ENCODE measurements around the gene TUBE1. TPM values are rescaled to one million over a fixed set of nuclear protein-coding genes. Genes with fewer than 3 reads are reported as not detected.
A peak's percentile ranks its signal among the peaks of the same experiment; 100 is the strongest.
"Not testable (repeated sequence)": the region's sequence is repeated elsewhere in the genome, so short reads cannot be mapped to it uniquely, and the experiment has no call there.

The TUBE1 gene
- total RNA-seq, 6 donors from 2014 or later = 12.5 to 48.6 (median 21.0) TPM

DNA sequence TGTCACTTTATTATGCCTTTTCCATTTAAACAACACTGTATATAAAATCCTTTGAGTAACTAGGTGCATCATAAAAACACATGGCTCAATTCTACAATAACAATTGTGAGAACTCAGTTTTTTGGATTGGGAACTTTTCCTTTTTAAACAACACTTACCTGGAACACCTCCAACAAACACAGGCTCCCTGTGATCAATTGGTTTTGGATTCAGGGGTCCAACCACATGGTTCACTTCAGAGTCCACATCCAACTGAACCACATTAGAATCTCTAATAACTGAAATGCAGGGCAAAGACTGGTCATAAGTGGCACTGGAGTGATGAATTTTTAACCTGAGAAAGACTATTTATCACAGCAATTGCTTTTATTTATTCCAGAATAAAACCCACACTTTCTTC is 26.6 kb upstream of the TUBE1 start:
- TF ChIP-seq POLR2AphosphoS5 (IDR thresholded peaks at IDR 0.05) = no peak
- TF ChIP-seq EP300 (IDR thresholded peaks at IDR 0.05) = no peak
- Histone ChIP-seq H3K27me3 (no peaks in the 10 kb centered on the region), H3K27ac (peak overlapping the region in 1 of 4 donors; percentile 39), H3K4me1 (no peaks in the 10 kb centered on the region), H3K36me3 (peaks cover 0 to 73% (median 5%) of the 10 kb centered on the region in 4 donors), H3K9me3 (no peaks in the 10 kb centered on the region), H3K4me3 (no peak overlapping the region)
- no peak for ATAC-seq (ENCODE audit: low FRiP score in 2 of 2)
- no peak for DNase-seq

DNA sequence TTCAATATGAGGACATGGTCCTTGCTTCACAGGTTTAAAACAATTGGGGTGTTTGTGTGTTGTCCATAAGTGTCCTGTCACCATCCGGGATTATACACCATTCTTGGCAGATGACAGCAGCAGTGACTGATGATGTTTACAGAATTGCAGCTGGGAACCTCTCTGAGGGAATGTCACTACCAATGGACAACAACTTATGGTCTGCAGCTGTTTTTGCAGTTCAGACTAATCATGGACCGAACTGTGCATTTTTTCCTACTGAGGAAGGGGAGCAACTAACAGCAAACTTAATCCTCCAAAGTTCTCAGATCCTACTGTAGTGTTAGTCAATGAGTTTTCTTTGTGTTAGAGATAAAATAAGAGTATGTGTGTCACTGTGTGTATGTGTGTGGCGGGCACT is 26.1 kb upstream of the TUBE1 start:
- H3K36me3 ChIP-seq = peaks cover 0 to 73% (median 5%) of the 10 kb centered on the region in 4 donors
- no peak for DNase-seq
- WGBS, 2 donors = 55 to 66% methylated on average over 3 of the region's 3 CpGs

DNA sequence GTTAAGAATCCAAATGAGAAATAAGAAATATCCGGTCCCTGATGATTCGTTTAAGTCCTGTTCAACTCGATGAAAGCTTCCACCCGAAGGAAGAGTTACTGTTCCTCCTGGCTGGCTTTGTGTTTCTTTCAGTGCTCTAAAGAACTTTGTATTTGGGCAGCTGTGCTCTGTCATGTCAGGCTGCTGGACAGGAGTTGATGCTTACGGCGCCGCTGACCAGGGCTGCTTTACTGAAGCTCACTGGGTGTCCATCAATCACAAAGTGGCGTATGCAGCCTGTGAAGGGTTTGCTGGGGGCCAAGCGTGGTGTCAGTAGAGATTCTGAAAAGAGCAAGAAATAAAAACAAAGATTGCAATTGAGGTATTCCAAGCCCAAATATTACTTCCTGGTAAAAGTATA is 22.0 kb upstream of the TUBE1 start:
- H3K4me3 ChIP-seq = no peak overlapping the region
- H3K36me3 ChIP-seq = peaks cover 0 to 49% (median 8%) of the 10 kb centered on the region in 4 donors
- no peaks in the 10 kb centered on the region for H3K4me1 ChIP-seq
- no peaks in the 10 kb centered on the region for H3K27me3 ChIP-seq
- DNase-seq = no peak
- no peak for TF ChIP-seq POLR2A (IDR thresholded peaks at IDR 0.05)
- no peak for TF ChIP-seq POLR2AphosphoS5 (IDR thresholded peaks at IDR 0.05)
- no peak for TF ChIP-seq EP300 (IDR thresholded peaks at IDR 0.05)
- TF ChIP-seq, protein P1, sequence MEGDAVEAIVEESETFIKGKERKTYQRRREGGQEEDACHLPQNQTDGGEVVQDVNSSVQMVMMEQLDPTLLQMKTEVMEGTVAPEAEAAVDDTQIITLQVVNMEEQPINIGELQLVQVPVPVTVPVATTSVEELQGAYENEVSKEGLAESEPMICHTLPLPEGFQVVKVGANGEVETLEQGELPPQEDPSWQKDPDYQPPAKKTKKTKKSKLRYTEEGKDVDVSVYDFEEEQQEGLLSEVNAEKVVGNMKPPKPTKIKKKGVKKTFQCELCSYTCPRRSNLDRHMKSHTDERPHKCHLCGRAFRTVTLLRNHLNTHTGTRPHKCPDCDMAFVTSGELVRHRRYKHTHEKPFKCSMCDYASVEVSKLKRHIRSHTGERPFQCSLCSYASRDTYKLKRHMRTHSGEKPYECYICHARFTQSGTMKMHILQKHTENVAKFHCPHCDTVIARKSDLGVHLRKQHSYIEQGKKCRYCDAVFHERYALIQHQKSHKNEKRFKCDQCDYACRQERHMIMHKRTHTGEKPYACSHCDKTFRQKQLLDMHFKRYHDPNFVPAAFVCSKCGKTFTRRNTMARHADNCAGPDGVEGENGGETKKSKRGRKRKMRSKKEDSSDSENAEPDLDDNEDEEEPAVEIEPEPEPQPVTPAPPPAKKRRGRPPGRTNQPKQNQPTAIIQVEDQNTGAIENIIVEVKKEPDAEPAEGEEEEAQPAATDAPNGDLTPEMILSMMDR (IDR thresholded peaks at IDR 0.05) = no peak
- WGBS, 2 donors = 65 to 66% methylated on average over 9 of the region's 9 CpGs
- no peak for ATAC-seq (ENCODE audit: low FRiP score in 2 of 2)
- no peak overlapping the region for H3K27ac ChIP-seq
- no peaks in the 10 kb centered on the region for H3K9me3 ChIP-seq

More for the DNA sequence above, 26.1 kb upstream of the TUBE1 start:
- no peak for ATAC-seq (ENCODE audit: low FRiP score in 2 of 2)
- H3K27me3 ChIP-seq = no peaks in the 10 kb centered on the region
- TF ChIP-seq POLR2AphosphoS5 (IDR thresholded peaks at IDR 0.05) (no peak), EP300 (IDR thresholded peaks at IDR 0.05) (no peak), POLR2A (IDR thresholded peaks at IDR 0.05) (no peak)
- TF ChIP-seq, protein P1 (IDR thresholded peaks at IDR 0.05) = no peak
- no peaks in the 10 kb centered on the region for H3K4me1 ChIP-seq
- no peaks in the 10 kb centered on the region for H3K9me3 ChIP-seq
- no peak overlapping the region for H3K27ac ChIP-seq
- no peak overlapping the region for H3K4me3 ChIP-seq

DNA sequence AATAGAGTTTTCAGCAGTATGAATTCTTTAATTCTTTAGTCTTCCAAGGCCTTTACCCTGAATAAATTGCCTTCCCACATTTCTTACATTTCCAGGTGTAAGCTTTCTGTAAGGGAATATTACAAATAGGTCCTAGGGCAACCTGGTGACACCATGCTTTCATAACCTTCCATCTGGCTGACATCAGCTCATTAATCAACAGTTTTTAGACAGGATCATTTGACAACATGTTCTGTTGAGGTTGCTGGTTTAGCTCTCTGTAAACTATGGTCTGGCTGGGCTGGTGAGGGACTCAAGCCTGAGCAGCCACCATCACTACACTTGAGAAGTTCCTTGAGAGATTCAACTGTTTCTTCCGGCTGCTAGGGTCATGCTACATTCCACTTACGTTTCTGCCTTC is 19.3 kb upstream of the TUBE1 start:
- Histone ChIP-seq H3K36me3 (peaks cover 0 to 33% (median 7%) of the 10 kb centered on the region in 4 donors), H3K4me1 (no peaks in the 10 kb centered on the region), H3K27ac (no peak overlapping the region), H3K4me3 (no peak overlapping the region), H3K27me3 (no peaks in the 10 kb centered on the region), H3K9me3 (no peaks in the 10 kb centered on the region)
- no peak for ATAC-seq (ENCODE audit: low FRiP score in 2 of 2)
- no peak for DNase-seq
- no peak for TF ChIP-seq POLR2AphosphoS5 (IDR thresholded peaks at IDR 0.05)
- WGBS, 2 donors = 76 to 80% methylated on average over 2 of the region's 2 CpGs

DNA sequence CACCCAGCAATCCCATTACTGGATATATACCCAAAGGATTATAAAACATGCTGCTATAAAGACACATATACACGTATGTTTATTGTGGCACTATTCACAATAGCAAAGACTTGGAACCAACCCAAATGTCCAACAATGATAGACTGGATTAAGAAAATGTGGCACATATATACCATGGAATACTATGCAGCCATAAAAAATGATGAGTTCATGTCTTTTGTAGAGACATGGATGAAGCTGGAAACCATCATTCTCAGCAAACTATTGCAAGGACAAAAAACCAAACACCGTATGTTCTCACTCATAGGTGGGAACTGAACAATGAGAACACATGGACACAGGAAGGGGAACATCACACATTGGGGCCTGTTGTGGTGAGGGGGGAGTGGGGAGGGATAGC is 18.7 kb upstream of the TUBE1 start:
- DNase-seq; H3K4me3 ChIP-seq; H3K27ac ChIP-seq; ATAC-seq (ENCODE audit: low FRiP score in 2 of 2); H3K9me3 ChIP-seq; H3K27me3 ChIP-seq; H3K4me1 ChIP-seq: not testable (repeated sequence)
- 90 to 92% methylated on average over 2 of the region's 2 CpGs for WGBS, 2 donors
- peaks cover 0 to 31% (median 7%) of the 10 kb centered on the region in 4 donors for H3K36me3 ChIP-seq

DNA sequence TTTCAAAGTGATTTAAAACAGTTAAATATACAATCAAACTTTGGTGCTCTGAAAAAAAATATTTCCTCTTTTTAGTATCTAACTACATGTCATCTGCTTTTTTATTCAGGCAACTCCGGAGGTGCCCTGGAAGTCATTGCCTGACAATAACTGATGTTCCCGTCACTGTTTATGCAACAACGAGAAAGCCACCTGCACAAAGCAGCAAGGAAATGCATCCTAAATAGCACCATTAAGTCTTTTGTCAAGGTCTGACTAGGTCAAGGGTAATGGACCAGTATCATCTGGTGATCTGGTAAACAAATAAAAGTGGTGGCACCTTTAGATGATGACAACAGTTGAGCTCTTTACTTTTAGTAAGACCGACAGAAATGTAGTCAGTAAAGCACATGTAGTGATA is 13.3 kb upstream of the TUBE1 start:
- H3K4me3 ChIP-seq = no peak overlapping the region
- H3K4me1 ChIP-seq = no peaks in the 10 kb centered on the region
- H3K27ac ChIP-seq = no peak overlapping the region
- no peaks in the 10 kb centered on the region for H3K36me3 ChIP-seq
- ATAC-seq (ENCODE audit: low FRiP score in 2 of 2) (no peak), DNase-seq (no peak)
- 57 to 63% methylated on average over 4 of the region's 4 CpGs for WGBS, 2 donors
- H3K27me3 ChIP-seq = no peaks in the 10 kb centered on the region
- H3K9me3 ChIP-seq = no peaks in the 10 kb centered on the region
- no peak for TF ChIP-seq POLR2A (IDR thresholded peaks at IDR 0.05)
- TF ChIP-seq, protein P1 (IDR thresholded peaks at IDR 0.05) = no peak
- no peak for TF ChIP-seq POLR2AphosphoS5 (IDR thresholded peaks at IDR 0.05)
- TF ChIP-seq EP300 (IDR thresholded peaks at IDR 0.05) = no peak
